Neuron (in vitro differentiated cells): ENCODE measurements around the gene ZFAND4.
"Not testable (repeated sequence)": the region's sequence is repeated elsewhere in the genome, so short reads cannot be mapped to it uniquely, and the experiment has no call there.

Source experiments
- H2AFZ ChIP-seq: one replicate; pipeline ENCODE4 v1.6.1; 2013; ENCODE audit warnings: low read depth, mild to moderate bottlenecking, inconsistent platforms, low read length, moderate library complexity
- H3K27me3 ChIP-seq: one replicate; pipeline ENCODE4 v1.6.1; 2013; ENCODE audit warnings: low read length; ENCODE audit not compliant: insufficient read depth
- H3K36me3 ChIP-seq: one replicate; pipeline ENCODE4 v1.6.1; 2013; ENCODE audit warnings: low read length; ENCODE audit not compliant: insufficient read depth
- H3K4me1 ChIP-seq: one replicate; pipeline ENCODE4 v1.6.1; 2013; ENCODE audit warnings: low read length; ENCODE audit not compliant: insufficient read depth
- H3K4me3 ChIP-seq: 2 replicates; pipeline ENCODE4 v1.5.1; 2013; ENCODE audit warnings: mild to moderate bottlenecking, low read length, moderate library complexity
- H3K9me3 ChIP-seq: one replicate; pipeline ENCODE4 v1.6.1; 2013; ENCODE audit warnings: low read length

The ZFAND4 gene

GRCh38 chr10:45655219-45655618, 17.4 kb downstream of the ZFAND4 start:
- Histone ChIP-seq H3K27me3 (no peaks in the 10 kb centered on the region), H3K9me3 (no peaks in the 10 kb centered on the region), H2AFZ (no peak overlapping the region), H3K4me3 (no peak overlapping the region), H3K36me3 (no peaks in the 10 kb centered on the region), H3K4me1 (peaks cover 8% of the 10 kb centered on the region)

DNA sequence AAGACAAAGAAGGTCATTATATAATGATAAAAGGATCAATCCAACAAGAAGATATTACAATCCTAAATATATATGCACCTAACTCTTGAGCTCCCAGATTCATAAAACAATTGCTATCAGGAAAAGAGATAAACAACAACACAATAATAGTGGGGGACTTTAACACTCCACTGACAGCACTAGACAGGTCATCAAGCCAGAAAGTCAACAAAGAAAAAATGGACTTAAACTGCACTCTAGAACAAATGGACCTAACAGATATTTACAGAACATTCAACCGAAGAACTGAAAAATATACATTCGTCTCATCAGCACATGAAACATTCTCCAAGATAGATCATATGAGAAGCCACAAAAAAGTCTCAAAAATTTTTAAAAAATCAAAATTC, 17.8 kb downstream of the ZFAND4 start:
- not testable (repeated sequence) for H3K36me3 ChIP-seq, H3K4me1 ChIP-seq, H2AFZ ChIP-seq, H3K27me3 ChIP-seq, H3K9me3 ChIP-seq, H3K4me3 ChIP-seq

GRCh38 chr10:45653454-45653853, 19.1 kb downstream of the ZFAND4 start:
- Histone ChIP-seq H3K36me3 (no peaks in the 10 kb centered on the region), H3K9me3 (no peaks in the 10 kb centered on the region), H3K4me1 (peaks cover 8% of the 10 kb centered on the region), H2AFZ (no peak overlapping the region), H3K4me3 (no peak overlapping the region), H3K27me3 (no peaks in the 10 kb centered on the region)

- Histone ChIP-seq H3K36me3 (peaks cover 3% of the 10 kb centered on the region), H3K9me3 (no peaks in the 10 kb centered on the region), H3K4me1 (peaks cover 8% of the 10 kb centered on the region), H3K4me3 (no peak overlapping the region), H2AFZ (peak overlapping the region; percentile 50), H3K27me3 (no peaks in the 10 kb centered on the region)
Observed at GRCh38 chr10:45652511-45652910, 20.1 kb downstream of the ZFAND4 start.

DNA sequence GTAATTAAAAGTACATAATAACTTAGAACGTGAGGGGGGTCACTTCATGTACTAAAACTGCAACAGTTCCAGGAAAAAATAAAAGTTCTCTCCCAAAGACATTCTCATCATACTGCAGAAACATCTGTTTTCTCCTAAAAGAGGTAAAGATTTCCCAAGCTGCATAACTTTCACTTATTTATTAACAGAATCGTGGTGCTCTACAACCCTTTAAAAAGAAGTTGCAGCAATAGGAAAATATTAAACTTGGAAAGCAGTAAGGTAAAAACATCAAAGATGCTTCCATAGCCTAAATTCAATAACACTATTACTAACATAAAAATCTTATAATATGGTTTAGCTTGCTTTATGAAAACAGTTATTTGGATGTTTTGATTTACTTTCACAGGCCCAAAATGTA, 23.3 kb downstream of the ZFAND4 start:
- H3K4me3 ChIP-seq, result no peak overlapping the region
- peaks cover 3% of the 10 kb centered on the region for H3K36me3 ChIP-seq
- no peaks in the 10 kb centered on the region for H3K9me3 ChIP-seq

GRCh38 chr10:45647118-45647517, 25.5 kb downstream of the ZFAND4 start:
- no peak overlapping the region for H2AFZ ChIP-seq
- no peaks in the 10 kb centered on the region for H3K27me3 ChIP-seq
- H3K36me3 ChIP-seq, result peaks cover 3% of the 10 kb centered on the region
- no peak overlapping the region for H3K4me3 ChIP-seq
- peaks cover 1% of the 10 kb centered on the region for H3K4me1 ChIP-seq
- H3K9me3 ChIP-seq, result no peaks in the 10 kb centered on the region

More for the DNA sequence above, 23.3 kb downstream of the ZFAND4 start:
- peaks cover 8% of the 10 kb centered on the region for H3K4me1 ChIP-seq
- H2AFZ ChIP-seq, result no peak overlapping the region
- no peaks in the 10 kb centered on the region for H3K27me3 ChIP-seq

DNA sequence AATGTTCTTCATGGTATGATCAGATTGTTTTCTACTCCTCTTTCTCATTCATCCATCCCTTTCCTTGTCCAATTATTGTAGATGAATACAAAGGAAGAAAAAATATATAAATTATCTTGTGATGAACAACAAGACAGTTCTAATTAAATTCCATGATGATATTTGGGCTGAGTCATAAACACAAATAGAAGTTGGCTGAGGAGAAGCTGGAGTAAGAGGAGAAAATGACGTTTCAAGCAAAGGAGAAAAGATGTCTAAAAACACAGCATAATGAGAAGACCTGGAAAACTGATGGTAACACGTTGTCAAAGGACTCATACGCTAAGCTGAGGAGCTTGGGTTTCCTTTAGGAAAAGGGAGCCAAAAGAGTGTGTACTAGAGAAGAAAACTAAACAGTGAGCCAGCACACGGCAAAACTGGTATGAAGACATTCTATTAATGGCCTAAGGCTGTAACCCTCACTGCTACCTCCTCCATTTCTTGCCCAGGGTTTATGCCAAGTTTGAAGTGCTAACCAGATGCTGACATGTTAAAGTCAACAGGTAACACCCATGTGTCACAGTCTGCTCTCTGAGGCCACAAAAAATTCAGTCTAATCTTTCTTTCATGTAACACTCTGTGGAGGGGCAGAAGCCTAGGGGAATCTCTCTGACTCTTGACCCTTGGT, 26.1 kb downstream of the ZFAND4 start:
- Histone ChIP-seq H3K4me3 (no peak overlapping the region), H3K4me1 (no peaks in the 10 kb centered on the region), H3K36me3 (peaks cover 3% of the 10 kb centered on the region), H3K27me3 (no peaks in the 10 kb centered on the region), H3K9me3 (no peaks in the 10 kb centered on the region), H2AFZ (no peak overlapping the region)

DNA sequence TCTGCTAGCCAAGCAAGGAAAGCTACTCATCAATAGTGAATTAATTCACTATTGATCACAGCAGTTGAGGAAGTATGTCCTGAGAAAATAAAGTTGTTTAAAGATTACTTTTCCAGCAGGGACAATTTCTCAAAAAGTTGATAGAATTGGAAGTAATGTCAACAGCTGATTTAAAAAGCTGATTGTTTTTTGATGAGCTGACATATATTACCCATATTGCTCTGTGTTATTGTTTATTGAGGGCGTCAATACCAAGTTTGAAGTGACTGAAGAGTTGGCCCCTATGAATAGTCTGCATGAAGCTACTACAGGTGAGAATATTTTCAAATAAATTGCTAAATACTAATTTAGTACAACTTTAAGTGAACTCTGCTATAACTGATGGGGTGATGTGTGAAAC, 28.0 kb downstream of the ZFAND4 start:
- H2AFZ ChIP-seq, result no peak overlapping the region
- no peaks in the 10 kb centered on the region for H3K9me3 ChIP-seq
- H3K4me1 ChIP-seq, result no peaks in the 10 kb centered on the region
- H3K36me3 ChIP-seq, result peaks cover 3% of the 10 kb centered on the region
- H3K4me3 ChIP-seq, result no peak overlapping the region
- no peaks in the 10 kb centered on the region for H3K27me3 ChIP-seq

- Histone ChIP-seq H2AFZ (no peak overlapping the region), H3K27me3 (no peaks in the 10 kb centered on the region), H3K36me3 (no peaks in the 10 kb centered on the region), H3K4me3 (no peak overlapping the region), H3K9me3 (peaks cover 2% of the 10 kb centered on the region), H3K4me1 (no peaks in the 10 kb centered on the region)
Observed at GRCh38 chr10:45640941-45641340, 31.6 kb downstream of the ZFAND4 start.

DNA sequence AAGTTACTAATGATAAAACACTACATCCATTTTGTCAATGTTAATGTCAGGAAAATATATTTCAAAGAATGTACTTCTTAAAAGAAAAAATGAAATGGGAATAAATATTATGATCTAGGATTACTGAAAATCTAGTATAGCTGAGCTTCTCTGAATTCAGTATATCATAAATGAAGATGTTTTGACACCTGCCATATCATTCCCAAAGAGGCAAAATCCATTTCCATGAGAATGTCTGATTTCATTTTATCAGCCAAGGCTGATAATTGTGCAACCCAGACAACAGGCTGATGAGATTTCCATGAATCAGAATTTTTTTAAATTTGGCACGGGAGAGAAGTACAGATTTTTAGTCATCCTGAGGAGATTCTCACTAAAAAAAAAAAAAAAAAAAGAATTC, 32.5 kb downstream of the ZFAND4 start:
- Histone ChIP-seq H3K27me3 (no peaks in the 10 kb centered on the region), H3K9me3 (peaks cover 2% of the 10 kb centered on the region), H3K4me3 (no peak overlapping the region), H2AFZ (no peak overlapping the region), H3K36me3 (no peaks in the 10 kb centered on the region), H3K4me1 (no peaks in the 10 kb centered on the region)

- no peaks in the 10 kb centered on the region for H3K36me3 ChIP-seq
- H3K4me3 ChIP-seq, result no peak overlapping the region
- H3K27me3 ChIP-seq, result no peaks in the 10 kb centered on the region
- no peaks in the 10 kb centered on the region for H3K9me3 ChIP-seq
- H3K4me1 ChIP-seq, result no peaks in the 10 kb centered on the region
- H2AFZ ChIP-seq, result no peak overlapping the region
Observed at GRCh38 chr10:45627412-45628048, 45.0 kb downstream of the ZFAND4 start.

DNA sequence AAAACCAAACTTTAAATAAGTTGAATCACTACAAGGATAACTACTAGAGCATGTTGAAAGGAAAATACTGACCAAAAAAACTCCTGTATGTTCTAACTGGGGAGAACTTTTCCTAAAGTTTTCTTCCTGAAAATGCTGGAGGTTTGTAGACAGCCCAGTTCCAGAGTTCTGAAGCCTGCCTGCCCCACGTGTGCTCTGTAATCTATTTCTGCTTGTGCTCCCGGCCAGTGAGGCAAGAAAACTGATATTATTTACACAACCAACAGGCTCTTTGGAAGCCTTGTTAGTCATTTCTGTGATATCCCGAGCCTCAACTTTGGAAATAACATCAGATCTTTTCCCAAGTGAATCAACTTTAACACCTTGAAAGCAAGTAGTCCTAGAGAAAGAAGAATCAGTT, 46.7 kb downstream of the ZFAND4 start:
- no peaks in the 10 kb centered on the region for H3K27me3 ChIP-seq
- no peak overlapping the region for H3K4me3 ChIP-seq
- H3K4me1 ChIP-seq, result no peaks in the 10 kb centered on the region
- no peaks in the 10 kb centered on the region for H3K9me3 ChIP-seq
- H2AFZ ChIP-seq, result no peak overlapping the region
- no peaks in the 10 kb centered on the region for H3K36me3 ChIP-seq

DNA sequence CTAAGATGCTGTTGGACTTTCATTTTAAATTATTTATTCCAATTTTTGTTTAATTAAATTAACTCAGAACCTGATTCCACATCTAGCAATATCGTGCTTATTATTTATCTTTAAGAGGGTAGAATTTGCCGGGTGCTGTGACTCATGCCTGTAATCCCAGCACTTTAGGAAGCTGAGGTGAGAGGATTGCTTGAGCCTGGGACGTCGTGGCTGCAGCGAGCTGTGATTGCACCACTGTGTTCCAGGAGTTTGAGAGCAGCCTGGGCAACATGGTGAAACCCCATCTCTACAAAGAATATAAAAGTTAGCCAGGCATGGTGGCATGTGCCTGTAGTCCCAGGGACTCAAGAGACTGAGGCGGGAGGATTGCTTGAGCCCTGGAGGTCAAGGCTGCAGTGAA, 47.8 kb downstream of the ZFAND4 start:
- H3K36me3 ChIP-seq, result no peaks in the 10 kb centered on the region
- H3K4me1 ChIP-seq, result no peaks in the 10 kb centered on the region
- no peaks in the 10 kb centered on the region for H3K27me3 ChIP-seq
- no peaks in the 10 kb centered on the region for H3K9me3 ChIP-seq
- H3K4me3 ChIP-seq, result no peak overlapping the region
- H2AFZ ChIP-seq, result no peak overlapping the region

- Histone ChIP-seq H3K9me3 (peaks cover 2% of the 10 kb centered on the region), H3K36me3 (peaks cover 2% of the 10 kb centered on the region), H2AFZ (no peak overlapping the region), H3K27me3 (no peaks in the 10 kb centered on the region), H3K4me3 (no peak overlapping the region), H3K4me1 (no peaks in the 10 kb centered on the region)
Observed at GRCh38 chr10:45614869-45615268, 57.7 kb downstream of the ZFAND4 start.
